Activated T-helper 1 cell treated with anti-CD3 and anti-CD28 coated beads, Interleukin-12 subunit alpha, Interleukin-12 subunit beta, Interleukin-2, Interleukin-4 antibody, amounts not matched to agents 30 ng/mL and 10 ng/mL and 1 ng/mL, durations not matched to agents 14 hours and 24 hours and 36 hours (primary cell): ENCODE results near the gene NIM1K. TPM values are rescaled to one million over a fixed set of nuclear protein-coding genes. Genes with fewer than 3 reads are reported as not detected.
"Not testable (repeated sequence)": the region's sequence is repeated elsewhere in the genome, so short reads cannot be mapped to it uniquely, and the experiment has no call there.

ENCODE experiments used
- DNase-seq: peaks from one replicate; pipeline ENCODE4 v3.0.0; 2021; ENCODE audit warnings: low spot score
- H3K27ac Mint-ChIP-seq: one replicate; pipeline ENCODE4 v1.8.0; 2021; ENCODE audit warnings: mild to moderate bottlenecking, mixed read lengths
- H3K27me3 Mint-ChIP-seq: one replicate; pipeline ENCODE4 v1.8.0; 2022; ENCODE audit warnings: mild to moderate bottlenecking, moderate library complexity, mixed read lengths; ENCODE audit not compliant: insufficient read depth
- H3K36me3 Mint-ChIP-seq: one replicate; pipeline ENCODE4 v1.8.0; 2021; ENCODE audit warnings: low read depth, mixed read lengths
- H3K4me1 Mint-ChIP-seq: one replicate; pipeline ENCODE4 v1.8.0; 2021; ENCODE audit warnings: low read depth, mixed read lengths
- H3K4me3 Mint-ChIP-seq: one replicate; pipeline ENCODE4 v1.8.0; 2021; ENCODE audit warnings: mild to moderate bottlenecking, moderate library complexity, mixed read lengths
- H3K9me3 Mint-ChIP-seq: one replicate; pipeline ENCODE4 v1.8.0; 2021; ENCODE audit warnings: mixed read lengths
- intact Hi-C: fragments of 100-400 bp; cut with micrococcal nuclease; formaldehyde crosslinking; loops from one replicate; pipeline ENCODE4 v1.15.1; 2024
- total RNA-seq: library from RNA; stranded (reverse); gene quantifications from 2 replicates; pipeline ENCODE4 v1.2.3, GENCODE V29; 2022

Gene NIM1K
- total RNA-seq, 1 donor from 2014 or later = 0.67 TPM

DNA sequence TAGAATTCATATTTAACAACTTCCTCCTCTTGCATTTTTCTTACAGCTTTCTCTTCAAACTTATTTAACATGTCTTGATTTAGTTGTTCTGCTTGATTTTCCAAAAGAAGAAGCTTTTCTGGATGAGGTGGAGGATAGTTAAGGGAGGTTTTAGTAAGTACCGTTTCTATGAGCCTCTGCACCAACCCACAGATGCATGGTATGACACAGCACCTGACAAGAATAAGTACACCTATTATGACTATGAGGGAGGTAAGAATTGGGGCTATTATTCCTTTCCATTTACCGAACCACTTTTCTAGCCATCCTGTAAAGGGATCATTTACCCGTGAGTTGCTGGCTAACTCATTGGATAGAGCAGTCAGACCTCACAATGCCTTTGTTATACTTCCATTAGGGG is 123.7 kb downstream of the NIM1K start:
- H3K4me3 Mint-ChIP-seq = peak overlapping the region; percentile 57
- peaks cover 24% of the 10 kb centered on the region for H3K36me3 Mint-ChIP-seq
- intact Hi-C loops = loop anchor here (1.0 to 10.0 kb wide), 8 partner anchors 21 to 1567 kb away; partner anchors contain the start of genes NNT and OXCT1
- DNase-seq = no peak
- H3K27me3 Mint-ChIP-seq = no peaks in the 10 kb centered on the region
- peaks cover 12% of the 10 kb centered on the region for H3K9me3 Mint-ChIP-seq
- peak overlapping the region; percentile 98 for H3K27ac Mint-ChIP-seq
- peaks cover 48% of the 10 kb centered on the region for H3K4me1 Mint-ChIP-seq

GRCh38 chr5:43316421-43316820 is 124.4 kb downstream of the NIM1K start:
- Mint-ChIP-seq H3K27me3 (no peaks in the 10 kb centered on the region), H3K27ac (peak overlapping the region; percentile 98), H3K4me3 (no peak overlapping the region), H3K36me3 (peaks cover 23% of the 10 kb centered on the region), H3K9me3 (peaks cover 13% of the 10 kb centered on the region), H3K4me1 (peaks cover 43% of the 10 kb centered on the region)
- no peak for DNase-seq
- intact Hi-C loops = loop anchor here (10.0 kb wide), 1 partner anchor 1442 kb away; the partner anchor contains the start of gene OXCT1

DNA sequence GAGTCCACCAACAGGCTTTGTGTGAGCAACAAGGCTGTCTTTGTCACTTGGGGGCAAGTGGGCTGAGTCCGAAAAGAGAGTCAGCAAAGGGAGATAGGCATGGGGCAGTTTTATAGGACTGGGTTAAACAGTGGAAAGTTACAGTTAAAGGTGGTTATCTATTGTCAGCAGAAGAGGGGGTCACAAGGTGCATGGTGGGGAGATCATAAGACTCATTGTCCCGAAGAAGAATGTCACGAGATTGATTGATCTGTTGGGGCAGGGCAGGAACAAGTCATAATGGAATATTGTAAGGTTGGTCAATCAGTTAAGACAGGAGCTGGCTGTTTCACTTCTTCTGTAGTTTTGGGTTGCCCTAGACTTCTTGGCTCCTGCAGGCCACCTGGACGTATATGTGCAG is 128.8 kb downstream of the NIM1K start:
- peaks cover 6% of the 10 kb centered on the region for H3K36me3 Mint-ChIP-seq
- peaks cover 6% of the 10 kb centered on the region for H3K4me1 Mint-ChIP-seq
- H3K27me3 Mint-ChIP-seq = peaks cover 1% of the 10 kb centered on the region
- DNase-seq = no peak
- peaks cover 20% of the 10 kb centered on the region for H3K9me3 Mint-ChIP-seq
- H3K27ac Mint-ChIP-seq = no peak overlapping the region
- H3K4me3 Mint-ChIP-seq = no peak overlapping the region
- intact Hi-C loops = no loop called here

- H3K4me1 Mint-ChIP-seq, H3K27ac Mint-ChIP-seq, H3K27me3 Mint-ChIP-seq, DNase-seq, intact Hi-C loops, H3K4me3 Mint-ChIP-seq, H3K36me3 Mint-ChIP-seq: not testable (repeated sequence)
- H3K9me3 Mint-ChIP-seq = peaks cover 24% of the 10 kb centered on the region
These were observed 131.5 kb downstream of the NIM1K start for GRCh38 chr5:43323488-43323887.

- intact Hi-C loops, H3K36me3 Mint-ChIP-seq, DNase-seq, H3K27ac Mint-ChIP-seq, H3K4me1 Mint-ChIP-seq, H3K4me3 Mint-ChIP-seq, H3K27me3 Mint-ChIP-seq: not testable (repeated sequence)
- H3K9me3 Mint-ChIP-seq = peaks cover 23% of the 10 kb centered on the region
These were observed 133.6 kb downstream of the NIM1K start for GRCh38 chr5:43325624-43326023.

Other genes with a start within 250 kb of the NIM1K start
- 0.88 and 0.93 TPM in 2 replicates for gene ANXA2R, start 151.9 kb upstream of the NIM1K start, total RNA-seq
- gene ZNF131, start 71.3 kb upstream of the NIM1K start, total RNA-seq = 38.3 and 40.2 TPM in 2 replicates
- 216 and 218 TPM in 2 replicates for gene HMGCS1, start 121.2 kb downstream of the NIM1K start, total RNA-seq
- 7.5 and 7.8 TPM in 2 replicates for gene CCL28, start 220.2 kb downstream of the NIM1K start, total RNA-seq